HL-60 (cell line): ENCODE results near the gene NMU.
"Not testable (repeated sequence)": the region's sequence is repeated elsewhere in the genome, so short reads cannot be mapped to it uniquely, and the experiment has no call there.

Experiments used
- CTCF ChIP-seq: IDR thresholded peaks from one replicate; pipeline ENCODE4 v1.5.1; 2011; ENCODE audit warnings: low read length, control low read depth, inconsistent platforms; ENCODE audit not compliant: insufficient read depth
- GABPA ChIP-seq: IDR thresholded peaks from 2 replicates; pipeline ENCODE4 v1.6.1; 2012; ENCODE audit warnings: low read depth
- POLR2AphosphoS5 ChIP-seq: IDR thresholded peaks from 2 replicates; pipeline ENCODE4 v1.6.1; 2012; ENCODE audit warnings: low read depth
- SPI1 ChIP-seq: IDR thresholded peaks from 2 replicates; pipeline ENCODE4 v1.6.1; 2012; ENCODE audit warnings: low read depth, mild to moderate bottlenecking, borderline replicate concordance
- TF ChIP-seq, protein P1 (sequence below): IDR thresholded peaks from 2 replicates; pipeline ENCODE4 v1.6.1; 2012; ENCODE audit warnings: low read depth; ENCODE audit not compliant: insufficient replicate concordance

GRCh38 chr4:55551964-55552363, 84.1 kb downstream of the NMU start:
- not testable (repeated sequence) for TF ChIP-seq CTCF, POLR2AphosphoS5, GABPA, SPI1
- TF ChIP-seq, protein P1, sequence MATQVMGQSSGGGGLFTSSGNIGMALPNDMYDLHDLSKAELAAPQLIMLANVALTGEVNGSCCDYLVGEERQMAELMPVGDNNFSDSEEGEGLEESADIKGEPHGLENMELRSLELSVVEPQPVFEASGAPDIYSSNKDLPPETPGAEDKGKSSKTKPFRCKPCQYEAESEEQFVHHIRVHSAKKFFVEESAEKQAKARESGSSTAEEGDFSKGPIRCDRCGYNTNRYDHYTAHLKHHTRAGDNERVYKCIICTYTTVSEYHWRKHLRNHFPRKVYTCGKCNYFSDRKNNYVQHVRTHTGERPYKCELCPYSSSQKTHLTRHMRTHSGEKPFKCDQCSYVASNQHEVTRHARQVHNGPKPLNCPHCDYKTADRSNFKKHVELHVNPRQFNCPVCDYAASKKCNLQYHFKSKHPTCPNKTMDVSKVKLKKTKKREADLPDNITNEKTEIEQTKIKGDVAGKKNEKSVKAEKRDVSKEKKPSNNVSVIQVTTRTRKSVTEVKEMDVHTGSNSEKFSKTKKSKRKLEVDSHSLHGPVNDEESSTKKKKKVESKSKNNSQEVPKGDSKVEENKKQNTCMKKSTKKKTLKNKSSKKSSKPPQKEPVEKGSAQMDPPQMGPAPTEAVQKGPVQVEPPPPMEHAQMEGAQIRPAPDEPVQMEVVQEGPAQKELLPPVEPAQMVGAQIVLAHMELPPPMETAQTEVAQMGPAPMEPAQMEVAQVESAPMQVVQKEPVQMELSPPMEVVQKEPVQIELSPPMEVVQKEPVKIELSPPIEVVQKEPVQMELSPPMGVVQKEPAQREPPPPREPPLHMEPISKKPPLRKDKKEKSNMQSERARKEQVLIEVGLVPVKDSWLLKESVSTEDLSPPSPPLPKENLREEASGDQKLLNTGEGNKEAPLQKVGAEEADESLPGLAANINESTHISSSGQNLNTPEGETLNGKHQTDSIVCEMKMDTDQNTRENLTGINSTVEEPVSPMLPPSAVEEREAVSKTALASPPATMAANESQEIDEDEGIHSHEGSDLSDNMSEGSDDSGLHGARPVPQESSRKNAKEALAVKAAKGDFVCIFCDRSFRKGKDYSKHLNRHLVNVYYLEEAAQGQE: not testable (repeated sequence)
